ENCODE data around the gene MYO15B. TPM values are rescaled to one million over a fixed set of nuclear protein-coding genes. Genes with fewer than 3 reads are reported as not detected.

MYO15B gene
- total RNA-seq, 1 experiment from 2014 or later, result 58.4 TPM

DNA sequence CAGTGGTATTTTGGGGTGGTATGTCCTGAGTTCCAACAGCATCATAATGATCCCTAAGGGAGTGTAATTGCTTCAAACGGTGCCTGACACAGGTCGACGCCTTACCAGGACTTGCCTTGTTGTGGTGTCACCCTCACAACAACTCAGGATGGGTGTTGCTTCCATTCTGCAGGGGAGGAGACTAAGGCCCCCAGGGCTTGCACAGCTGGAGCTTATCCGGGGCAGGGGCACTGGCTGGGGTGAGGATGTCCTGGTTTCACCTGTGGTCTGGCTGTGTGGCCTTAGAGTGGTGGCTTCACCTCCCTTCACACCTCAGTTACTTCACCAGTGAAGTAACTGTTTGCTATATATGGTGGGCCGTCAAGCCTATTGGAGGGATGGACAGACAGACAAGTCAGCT is 38.8 kb upstream of the MYO15B start:
- Mint-ChIP-seq H3K27ac (ENCODE audit: unreplicated experiment) (peak overlapping the region; percentile 96), H3K36me3 (ENCODE audit: insufficient read depth, unreplicated experiment) (peaks cover 71% of the 10 kb centered on the region), H3K27me3 (ENCODE audit: unreplicated experiment) (no peaks in the 10 kb centered on the region), H3K9me3 (ENCODE audit: low read depth, unreplicated experiment) (no peaks in the 10 kb centered on the region), H3K4me3 (ENCODE audit: low read depth, unreplicated experiment) (peak overlapping the region; percentile 56), H3K4me1 (ENCODE audit: low read depth, unreplicated experiment) (peaks cover 44% of the 10 kb centered on the region)
- intact Hi-C loops (cut with micrococcal nuclease; ENCODE audit: unreplicated experiment), result no loop called here
- CTCF ChIA-PET, result interaction anchor here (0.7 to 2.0 kb wide), 8 partner anchors 10 to 124 kb away, joined by 3 to 11 read pairs (median 6); partner anchors contain the start of genes LLGL2 and TSEN54
- DNase-seq, result no peak
- no TSS peak for BruUV-seq (replicated peaks)
- TF ChIP-seq, protein P1, sequence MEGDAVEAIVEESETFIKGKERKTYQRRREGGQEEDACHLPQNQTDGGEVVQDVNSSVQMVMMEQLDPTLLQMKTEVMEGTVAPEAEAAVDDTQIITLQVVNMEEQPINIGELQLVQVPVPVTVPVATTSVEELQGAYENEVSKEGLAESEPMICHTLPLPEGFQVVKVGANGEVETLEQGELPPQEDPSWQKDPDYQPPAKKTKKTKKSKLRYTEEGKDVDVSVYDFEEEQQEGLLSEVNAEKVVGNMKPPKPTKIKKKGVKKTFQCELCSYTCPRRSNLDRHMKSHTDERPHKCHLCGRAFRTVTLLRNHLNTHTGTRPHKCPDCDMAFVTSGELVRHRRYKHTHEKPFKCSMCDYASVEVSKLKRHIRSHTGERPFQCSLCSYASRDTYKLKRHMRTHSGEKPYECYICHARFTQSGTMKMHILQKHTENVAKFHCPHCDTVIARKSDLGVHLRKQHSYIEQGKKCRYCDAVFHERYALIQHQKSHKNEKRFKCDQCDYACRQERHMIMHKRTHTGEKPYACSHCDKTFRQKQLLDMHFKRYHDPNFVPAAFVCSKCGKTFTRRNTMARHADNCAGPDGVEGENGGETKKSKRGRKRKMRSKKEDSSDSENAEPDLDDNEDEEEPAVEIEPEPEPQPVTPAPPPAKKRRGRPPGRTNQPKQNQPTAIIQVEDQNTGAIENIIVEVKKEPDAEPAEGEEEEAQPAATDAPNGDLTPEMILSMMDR (IDR thresholded peaks at IDR 0.05; ENCODE audit: unreplicated experiment), result no peak

DNA sequence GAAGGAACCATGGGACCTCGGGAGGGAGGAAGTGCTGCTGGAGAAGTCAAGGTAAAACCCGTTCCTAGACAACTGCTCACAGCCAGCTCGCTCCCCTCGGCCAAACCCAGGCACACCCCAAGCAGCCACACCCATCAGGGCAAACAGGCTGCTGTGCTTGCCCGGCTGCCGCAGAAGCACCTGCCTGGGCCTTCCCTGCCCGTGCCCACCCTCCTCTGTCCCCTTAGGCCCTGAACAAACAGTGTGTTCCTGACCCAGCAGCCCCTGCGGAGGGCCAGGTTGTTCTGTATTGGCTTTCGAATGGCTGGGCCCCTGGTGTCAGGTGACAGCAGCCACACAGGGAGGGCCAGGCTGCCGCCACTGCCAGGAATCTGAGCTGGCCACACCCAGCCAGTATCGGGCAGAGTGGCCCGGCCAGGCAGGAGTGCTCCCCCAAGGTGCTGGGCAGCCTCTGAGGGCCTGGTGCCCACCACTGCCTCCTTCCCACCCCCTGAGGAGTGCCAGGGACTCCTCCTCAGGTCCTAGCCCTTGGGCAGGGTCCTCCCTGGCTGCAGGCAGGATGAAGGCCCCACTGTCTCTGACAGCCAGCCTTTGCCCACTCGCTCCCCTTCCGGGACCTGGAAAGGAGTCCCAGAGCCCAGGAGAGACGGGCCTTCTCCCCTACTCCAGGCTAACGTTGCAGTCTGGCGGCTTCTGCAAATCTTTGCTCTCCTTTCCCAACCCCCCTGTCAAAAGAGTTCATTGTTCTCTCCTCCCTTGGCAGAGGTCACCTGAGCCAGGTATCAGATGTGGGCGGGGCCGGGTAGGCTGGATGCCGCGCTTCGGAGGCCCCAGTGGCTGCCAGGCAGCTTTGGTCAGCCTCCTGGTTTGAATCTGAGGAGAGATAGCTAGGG is 38.1 kb upstream of the MYO15B start:
- DNase-seq, result peak; percentile 95
- CTCF ChIA-PET, result interaction anchor here (0.5 to 2.0 kb wide), 13 partner anchors 10 to 357 kb away, joined by 3 to 11 read pairs (median 6); partner anchors contain the start of genes LLGL2, TMEM94 and TSEN54
- TF ChIP-seq, protein P1 (IDR thresholded peaks at IDR 0.05; ENCODE audit: unreplicated experiment), result no peak
- TSS peak; percentile 81 for BruUV-seq (replicated peaks)
- intact Hi-C loops (cut with micrococcal nuclease; ENCODE audit: unreplicated experiment), result loop anchor here (1.0 kb wide), 1 partner anchor 18 kb away; no protein-coding TSS in a partner anchor
- H3K27ac Mint-ChIP-seq (ENCODE audit: unreplicated experiment), result peak overlapping the region; percentile 96
- H3K27me3 Mint-ChIP-seq (ENCODE audit: unreplicated experiment), result no peaks in the 10 kb centered on the region
- peak overlapping the region; percentile 56 for H3K4me3 Mint-ChIP-seq (ENCODE audit: low read depth, unreplicated experiment)
- peaks cover 44% of the 10 kb centered on the region for H3K4me1 Mint-ChIP-seq (ENCODE audit: low read depth, unreplicated experiment)
- peaks cover 64% of the 10 kb centered on the region for H3K36me3 Mint-ChIP-seq (ENCODE audit: insufficient read depth, unreplicated experiment)
- no peaks in the 10 kb centered on the region for H3K9me3 Mint-ChIP-seq (ENCODE audit: low read depth, unreplicated experiment)

DNA sequence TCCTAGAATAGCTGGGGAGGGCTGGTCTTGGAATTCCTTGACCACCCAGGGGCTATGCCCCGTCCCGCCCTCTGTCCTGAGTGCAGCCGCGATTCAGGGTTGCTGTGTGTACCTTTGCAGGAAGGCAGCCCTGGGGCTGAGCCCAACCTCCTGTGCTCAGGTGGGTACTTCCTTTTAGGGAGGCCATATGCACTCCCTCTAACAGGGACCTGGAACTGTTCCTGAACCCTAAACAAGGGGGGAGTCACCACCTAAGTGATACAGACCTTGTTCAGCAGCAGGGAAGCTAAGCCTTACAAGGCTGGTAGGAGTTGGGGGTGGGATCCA is 37.5 kb upstream of the MYO15B start:
- CTCF ChIA-PET, result interaction anchor here (0.6 to 2.0 kb wide), 10 partner anchors 18 to 156 kb away, joined by 3 to 11 read pairs (median 7); partner anchors contain the start of genes LLGL2, TMEM94 and TSEN54
- Mint-ChIP-seq H3K4me3 (ENCODE audit: low read depth, unreplicated experiment) (peak overlapping the region; percentile 56), H3K36me3 (ENCODE audit: insufficient read depth, unreplicated experiment) (peaks cover 58% of the 10 kb centered on the region), H3K9me3 (ENCODE audit: low read depth, unreplicated experiment) (no peaks in the 10 kb centered on the region), H3K27ac (ENCODE audit: unreplicated experiment) (peak overlapping the region; percentile 96), H3K27me3 (ENCODE audit: unreplicated experiment) (no peaks in the 10 kb centered on the region), H3K4me1 (ENCODE audit: low read depth, unreplicated experiment) (peaks cover 43% of the 10 kb centered on the region)
- TF ChIP-seq, protein P1 (IDR thresholded peaks at IDR 0.05; ENCODE audit: unreplicated experiment), result no peak
- DNase-seq, result no peak
- BruUV-seq (replicated peaks), result no TSS peak
- intact Hi-C loops (cut with micrococcal nuclease; ENCODE audit: unreplicated experiment), result loop anchor here (1.0 kb wide), 1 partner anchor 19 kb away; no protein-coding TSS in a partner anchor

- TF ChIP-seq, protein P1 (IDR thresholded peaks at IDR 0.05; ENCODE audit: unreplicated experiment), result no peak
- H3K36me3 Mint-ChIP-seq (ENCODE audit: insufficient read depth, unreplicated experiment), result peaks cover 61% of the 10 kb centered on the region
- H3K4me1 Mint-ChIP-seq (ENCODE audit: low read depth, unreplicated experiment), result peaks cover 32% of the 10 kb centered on the region
- no peaks in the 10 kb centered on the region for H3K27me3 Mint-ChIP-seq (ENCODE audit: unreplicated experiment)
- H3K27ac Mint-ChIP-seq (ENCODE audit: unreplicated experiment), result peak overlapping the region; percentile 96
- peak overlapping the region; percentile 36 for H3K4me3 Mint-ChIP-seq (ENCODE audit: low read depth, unreplicated experiment)
- CTCF ChIA-PET, result interaction anchor here (0.6 kb wide), 1 partner anchor 126 kb away, joined by 3 read pairs; no protein-coding TSS in a partner anchor
- H3K9me3 Mint-ChIP-seq (ENCODE audit: low read depth, unreplicated experiment), result no peaks in the 10 kb centered on the region
- intact Hi-C loops (cut with micrococcal nuclease; ENCODE audit: unreplicated experiment), result no loop called here
- no TSS peak for BruUV-seq (replicated peaks)
- DNase-seq, result no peak
Measured at GRCh38 chr17:75551266-75551665, 36.3 kb upstream of the MYO15B start.

Measured in Calu3 (cell line).